Calu3 (cell line): ENCODE data around the gene HSD17B11. TPM values are rescaled to one million over a fixed set of nuclear protein-coding genes. Genes with fewer than 3 reads are reported as not detected.
"Not testable (repeated sequence)": the region's sequence is repeated elsewhere in the genome, so short reads cannot be mapped to it uniquely, and the experiment has no call there.

Experiments
- BruUV-seq: library from RNA; stranded (reverse); fragments of 400-500 nt; replicated peaks from 2 replicates; lab custom pipeline; 2021; lab: Mats Ljungman, UMichigan
- CTCF ChIA-PET: fragments of 300-600 bp; sonication (Branson Sonifier 250); formaldehyde crosslinking; loops from one replicate; lab custom pipeline; 2022; ENCODE audit warnings: antibody characterized with exemption; lab: Charles Lee
- DNase-seq: peaks from one replicate; pipeline ENCODE4 v3.0.0; 2022
- H3K27ac Mint-ChIP-seq: one replicate; pipeline ENCODE4 v1.8.0; 2022; ENCODE audit warnings: mixed read lengths; ENCODE audit not compliant: unreplicated experiment
- H3K27me3 Mint-ChIP-seq: one replicate; pipeline ENCODE4 v1.8.0; 2022; ENCODE audit warnings: mixed read lengths; ENCODE audit not compliant: unreplicated experiment
- H3K36me3 Mint-ChIP-seq: one replicate; pipeline ENCODE4 v1.8.0; 2022; ENCODE audit warnings: mild to moderate bottlenecking, moderate library complexity, mixed read lengths; ENCODE audit not compliant: insufficient read depth, unreplicated experiment
- H3K4me1 Mint-ChIP-seq: one replicate; pipeline ENCODE4 v1.8.0; 2022; ENCODE audit warnings: mild to moderate bottlenecking, low read depth, mixed read lengths; ENCODE audit not compliant: unreplicated experiment
- H3K4me3 Mint-ChIP-seq: one replicate; pipeline ENCODE4 v1.8.0; 2022; ENCODE audit warnings: mild to moderate bottlenecking, low read depth, moderate library complexity, mixed read lengths; ENCODE audit not compliant: unreplicated experiment
- H3K9me3 Mint-ChIP-seq: one replicate; pipeline ENCODE4 v1.8.0; 2022; ENCODE audit warnings: low read depth, mixed read lengths; ENCODE audit not compliant: unreplicated experiment
- CTCF ChIP-seq: fragments of 200-600 bp; IDR thresholded peaks from one replicate; pipeline ENCODE4 v1.8.0; 2022; ENCODE audit warnings: antibody characterized with exemption; ENCODE audit not compliant: unreplicated experiment
- intact Hi-C: fragments of 100-400 bp; cut with micrococcal nuclease; formaldehyde crosslinking; loops from one replicate; pipeline ENCODE4 v1.10.0; 2022; ENCODE audit not compliant: unreplicated experiment
- total RNA-seq: library from RNA; stranded (reverse); gene quantifications from 2 replicates; pipeline ENCODE4 v1.2.3, GENCODE V29; 2022

HSD17B11 gene
- total RNA-seq, 1 experiment from 2014 or later = 50.5 TPM

DNA sequence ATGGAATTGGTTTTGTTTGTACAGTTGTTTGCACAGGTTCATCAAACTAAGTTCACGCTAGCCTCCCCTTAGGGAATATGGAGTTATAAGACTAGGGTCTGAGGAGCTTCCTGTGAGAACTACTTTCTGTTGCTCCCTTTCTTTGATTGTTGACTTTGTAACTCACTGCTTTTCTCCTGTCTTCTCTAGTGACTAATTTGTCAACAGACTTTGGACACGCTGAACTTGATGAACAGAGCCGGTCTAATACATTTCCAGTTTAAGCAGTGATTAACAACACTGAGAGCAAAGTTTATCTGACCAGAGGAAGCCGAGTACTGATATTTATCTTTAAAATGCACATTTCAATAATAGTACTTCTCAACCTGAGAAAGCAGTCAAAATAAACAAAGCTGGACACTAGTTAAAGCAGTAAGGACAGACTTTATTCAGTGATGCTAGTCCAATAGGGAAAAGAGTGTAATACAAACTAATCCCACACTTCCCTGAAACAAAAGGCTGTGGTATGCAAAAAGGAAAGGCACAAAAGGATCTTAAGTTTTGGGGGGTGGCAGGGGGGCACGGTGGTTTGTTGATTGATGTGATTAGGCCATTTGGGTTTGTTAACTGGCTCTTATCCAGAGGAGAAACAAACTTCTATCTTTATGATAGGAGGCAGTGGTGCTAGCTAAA, 28.7 kb upstream of the HSD17B11 start:
- H3K9me3 Mint-ChIP-seq = no peaks in the 10 kb centered on the region
- no peak for DNase-seq

GRCh38 chr4:87418410-87418809, 27.4 kb upstream of the HSD17B11 start:
- DNase-seq, H3K27ac Mint-ChIP-seq, H3K4me3 Mint-ChIP-seq, H3K9me3 Mint-ChIP-seq, BruUV-seq, H3K4me1 Mint-ChIP-seq, intact Hi-C loops, CTCF ChIA-PET, H3K27me3 Mint-ChIP-seq: not testable (repeated sequence)
- H3K36me3 Mint-ChIP-seq = peaks cover 12% of the 10 kb centered on the region

More for the DNA sequence above, 28.7 kb upstream of the HSD17B11 start:
- CTCF ChIA-PET = interaction anchor here (0.5 to 0.7 kb wide), 2 partner anchors 44 to 407 kb away, joined by 4 read pairs; no protein-coding TSS in a partner anchor
- intact Hi-C loops = loop anchor here (5.0 kb wide), 1 partner anchor 32 kb away; no protein-coding TSS in a partner anchor
- no peak overlapping the region for H3K27ac Mint-ChIP-seq
- no TSS peak for BruUV-seq
- no peaks in the 10 kb centered on the region for H3K4me1 Mint-ChIP-seq
- H3K36me3 Mint-ChIP-seq = peaks cover 12% of the 10 kb centered on the region
- no peak for TF ChIP-seq CTCF
- H3K27me3 Mint-ChIP-seq = no peaks in the 10 kb centered on the region
- H3K4me3 Mint-ChIP-seq = no peak overlapping the region

- H3K27ac Mint-ChIP-seq = no peak overlapping the region
- no peak for DNase-seq
- no peak for TF ChIP-seq CTCF
- H3K9me3 Mint-ChIP-seq = no peaks in the 10 kb centered on the region
- no TSS peak for BruUV-seq
- intact Hi-C loops = no loop called here
- CTCF ChIA-PET = interaction anchor here (0.8 kb wide), 1 partner anchor 267 kb away, joined by 7 read pairs; no protein-coding TSS in a partner anchor
- H3K4me3 Mint-ChIP-seq = no peak overlapping the region
- H3K36me3 Mint-ChIP-seq = peaks cover under 1% of the 10 kb centered on the region
- H3K27me3 Mint-ChIP-seq = no peaks in the 10 kb centered on the region
- no peaks in the 10 kb centered on the region for H3K4me1 Mint-ChIP-seq
These were observed 26.0 kb upstream of the HSD17B11 start for GRCh38 chr4:87416965-87417364.

GRCh38 chr4:87414816-87415215, 23.8 kb upstream of the HSD17B11 start:
- CTCF ChIA-PET = no interaction called here
- Mint-ChIP-seq H3K9me3 (no peaks in the 10 kb centered on the region), H3K4me3 (no peak overlapping the region), H3K4me1 (peaks cover 10% of the 10 kb centered on the region), H3K27ac (no peak overlapping the region), H3K27me3 (no peaks in the 10 kb centered on the region), H3K36me3 (no peaks in the 10 kb centered on the region)
- TF ChIP-seq CTCF = no peak
- DNase-seq = no peak
- no TSS peak for BruUV-seq
- intact Hi-C loops = no loop called here

- H3K27me3 Mint-ChIP-seq = no peaks in the 10 kb centered on the region
- no peak overlapping the region for H3K4me3 Mint-ChIP-seq
- DNase-seq = no peak
- H3K4me1 Mint-ChIP-seq = peaks cover 30% of the 10 kb centered on the region
- intact Hi-C loops = no loop called here
- TF ChIP-seq CTCF = no peak
- no peaks in the 10 kb centered on the region for H3K9me3 Mint-ChIP-seq
- H3K27ac Mint-ChIP-seq = no peak overlapping the region
- BruUV-seq = no TSS peak
- CTCF ChIA-PET = no interaction called here
- H3K36me3 Mint-ChIP-seq = no peaks in the 10 kb centered on the region
These were observed 19.7 kb upstream of the HSD17B11 start for GRCh38 chr4:87410679-87411078.
